ENCODE measurements around the gene SCAF11. TPM values are rescaled to one million over a fixed set of nuclear protein-coding genes. Genes with fewer than 3 reads are reported as not detected.
"Not testable (repeated sequence)": the region's sequence is repeated elsewhere in the genome, so short reads cannot be mapped to it uniquely, and the experiment has no call there.

SCAF11 gene
- total RNA-seq, 4 donors from 2014 or later: 56.7 to 181 (median 101) TPM

- in situ Hi-C loops (cut with MboI; ENCODE audit: low pct_ligation_motif_present in 1 of 4, low pct_unique_long_range_greater_than_20kb in 1 of 4, low sequenced_read_pairs in 3 of 4); DNase-seq; H3K9me3 ChIP-seq; H3K27me3 ChIP-seq; intact Hi-C loops (cut with DNase I; ENCODE audit: low total_unique reads); H3K36me3 ChIP-seq; H3K4me3 ChIP-seq; H3K4me1 ChIP-seq; H3K27ac ChIP-seq: not testable (repeated sequence)
- 92 to 94% methylated on average over 4 to 30 of the region's 33 CpGs for WGBS, 2 donors (ENCODE audit: low coverage in 1 of 2)
Measured at GRCh38 chr12:46017866-46018375, 27.5 kb upstream of the SCAF11 start.

GRCh38 chr12:46005823-46006222, 15.4 kb upstream of the SCAF11 start:
- intact Hi-C loops (cut with DNase I; ENCODE audit: low total_unique reads) (no loop called here), in situ Hi-C loops (cut with MboI; ENCODE audit: low pct_ligation_motif_present in 1 of 4, low pct_unique_long_range_greater_than_20kb in 1 of 4, low sequenced_read_pairs in 3 of 4) (no loop called here)
- TF ChIP-seq CTCF (IDR thresholded peaks at IDR 0.05) (no peak), EP300 (IDR thresholded peaks at IDR 0.05; ENCODE audit: low read depth) (no peak), POLR2AphosphoS5 (IDR thresholded peaks at IDR 0.05) (no peak), POLR2A (IDR thresholded peaks at IDR 0.05) (no peak)
- Histone ChIP-seq H3K4me3 (no peak overlapping the region), H3K36me3 (no peaks in the 10 kb centered on the region), H3K4me1 (no peaks in the 10 kb centered on the region), H3K9me3 (no peaks in the 10 kb centered on the region), H3K27ac (no peak overlapping the region), H3K27me3 (no peaks in the 10 kb centered on the region)
- WGBS, 2 donors (ENCODE audit: low coverage in 1 of 2): 82 to 96% methylated on average over 3 of the region's 3 CpGs
- no peak for DNase-seq

GRCh38 chr12:46005151-46005797, 14.9 kb upstream of the SCAF11 start:
- TF ChIP-seq EP300 (IDR thresholded peaks at IDR 0.05; ENCODE audit: low read depth): no peak
- peak in 4 of 5 experiments; percentile 30 to 41 (median 36) for TF ChIP-seq CTCF (IDR thresholded peaks at IDR 0.05)
- H3K4me3 ChIP-seq: no peak overlapping the region
- H3K36me3 ChIP-seq: no peaks in the 10 kb centered on the region
- DNase-seq: no peak
- 47 to 64% methylated on average over 2 of the region's 2 CpGs for WGBS, 2 donors (ENCODE audit: low coverage in 1 of 2)
- H3K27ac ChIP-seq: no peak overlapping the region
- no peaks in the 10 kb centered on the region for H3K27me3 ChIP-seq
- in situ Hi-C loops (cut with MboI; ENCODE audit: low pct_ligation_motif_present in 1 of 4, low pct_unique_long_range_greater_than_20kb in 1 of 4, low sequenced_read_pairs in 3 of 4): no loop called here
- no peaks in the 10 kb centered on the region for H3K9me3 ChIP-seq
- H3K4me1 ChIP-seq: no peaks in the 10 kb centered on the region
- intact Hi-C loops (cut with DNase I; ENCODE audit: low total_unique reads): no loop called here

GRCh38 chr12:46004715-46005114, 14.3 kb upstream of the SCAF11 start:
- H3K4me3 ChIP-seq: no peak overlapping the region
- TF ChIP-seq CTCF (IDR thresholded peaks at IDR 0.05) (no peak), EP300 (IDR thresholded peaks at IDR 0.05; ENCODE audit: low read depth) (no peak), POLR2A (IDR thresholded peaks at IDR 0.05) (no peak), POLR2AphosphoS5 (IDR thresholded peaks at IDR 0.05) (no peak)
- no peaks in the 10 kb centered on the region for H3K27me3 ChIP-seq
- H3K9me3 ChIP-seq: no peaks in the 10 kb centered on the region
- no peak overlapping the region for H3K27ac ChIP-seq
- intact Hi-C loops (cut with DNase I; ENCODE audit: low total_unique reads): no loop called here
- H3K4me1 ChIP-seq: no peaks in the 10 kb centered on the region
- WGBS, 2 donors (ENCODE audit: low coverage in 1 of 2): 63 to 72% methylated on average over 3 to 4 of the region's 4 CpGs
- in situ Hi-C loops (cut with MboI; ENCODE audit: low pct_ligation_motif_present in 1 of 4, low pct_unique_long_range_greater_than_20kb in 1 of 4, low sequenced_read_pairs in 3 of 4): no loop called here
- no peak for DNase-seq
- no peaks in the 10 kb centered on the region for H3K36me3 ChIP-seq

- H3K27me3 ChIP-seq; H3K9me3 ChIP-seq; H3K36me3 ChIP-seq; intact Hi-C loops (cut with DNase I; ENCODE audit: low total_unique reads); in situ Hi-C loops (cut with MboI; ENCODE audit: low pct_ligation_motif_present in 1 of 4, low pct_unique_long_range_greater_than_20kb in 1 of 4, low sequenced_read_pairs in 3 of 4); H3K4me3 ChIP-seq; H3K4me1 ChIP-seq; H3K27ac ChIP-seq; DNase-seq: not testable (repeated sequence)
- 92% methylated on average over 29 of the region's 30 CpGs; no CpG with 5 or more reads in 1 of the 2 donors for WGBS, 2 donors (ENCODE audit: low coverage in 1 of 2)
Measured at GRCh38 chr12:46000076-46000475, 9.7 kb upstream of the SCAF11 start.

Measured in transverse colon (tissue), 4 donors.